Suprapubic skin (tissue), 4 donors: ENCODE measurements around the gene PLAC9.

Source experiments
- EP300 ChIP-seq: sonication (generic); formaldehyde crosslinking; IDR thresholded peaks from one replicate; pipeline ENCODE4 v1.6.1; 2017; ENCODE audit warnings: antibody characterized with exemption
- POLR2A ChIP-seq, 2 donors: fragments of 450-650 bp; IDR thresholded peaks; one replicate each; pipeline ENCODE4 v1.6.1; 2017; ENCODE audit warnings: antibody characterized with exemption in 2 of 2, mild to moderate bottlenecking in 2 of 2, moderate library complexity in 2 of 2
- POLR2AphosphoS5 ChIP-seq, 3 donors: sonication (generic); formaldehyde crosslinking; IDR thresholded peaks; one replicate each; pipeline ENCODE4 v1.6.1; 2017; ENCODE audit warnings: antibody characterized with exemption in 3 of 3
- TF ChIP-seq, protein P1 (sequence below), 2 donors: fragments of 200-600 bp in 1 of 2; fragments of 450-650 bp in 1 of 2; sonication (generic) in 1 of 2; IDR thresholded peaks; one replicate each; pipeline ENCODE4 v1.5.1; 2016 to 2019; ENCODE audit warnings: antibody characterized with exemption in 2 of 2, mild to moderate bottlenecking in 1 of 2, moderate library complexity in 1 of 2

- TF ChIP-seq, protein P1, sequence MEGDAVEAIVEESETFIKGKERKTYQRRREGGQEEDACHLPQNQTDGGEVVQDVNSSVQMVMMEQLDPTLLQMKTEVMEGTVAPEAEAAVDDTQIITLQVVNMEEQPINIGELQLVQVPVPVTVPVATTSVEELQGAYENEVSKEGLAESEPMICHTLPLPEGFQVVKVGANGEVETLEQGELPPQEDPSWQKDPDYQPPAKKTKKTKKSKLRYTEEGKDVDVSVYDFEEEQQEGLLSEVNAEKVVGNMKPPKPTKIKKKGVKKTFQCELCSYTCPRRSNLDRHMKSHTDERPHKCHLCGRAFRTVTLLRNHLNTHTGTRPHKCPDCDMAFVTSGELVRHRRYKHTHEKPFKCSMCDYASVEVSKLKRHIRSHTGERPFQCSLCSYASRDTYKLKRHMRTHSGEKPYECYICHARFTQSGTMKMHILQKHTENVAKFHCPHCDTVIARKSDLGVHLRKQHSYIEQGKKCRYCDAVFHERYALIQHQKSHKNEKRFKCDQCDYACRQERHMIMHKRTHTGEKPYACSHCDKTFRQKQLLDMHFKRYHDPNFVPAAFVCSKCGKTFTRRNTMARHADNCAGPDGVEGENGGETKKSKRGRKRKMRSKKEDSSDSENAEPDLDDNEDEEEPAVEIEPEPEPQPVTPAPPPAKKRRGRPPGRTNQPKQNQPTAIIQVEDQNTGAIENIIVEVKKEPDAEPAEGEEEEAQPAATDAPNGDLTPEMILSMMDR (IDR thresholded peaks at IDR 0.05): no peak
- no peak for TF ChIP-seq POLR2AphosphoS5 (IDR thresholded peaks at IDR 0.05)
- TF ChIP-seq POLR2A (IDR thresholded peaks at IDR 0.05): no peak
- TF ChIP-seq EP300: no peak
Measured at GRCh38 chr10:80185578-80186299, 53.2 kb downstream of the PLAC9 start.
